Brain microvascular endothelial cell (primary cell): ENCODE measurements around the gene SCNN1B.

Source experiments
- DNase-seq: peaks from one replicate; pipeline ENCODE4 v3.0.0-alpha.2; 2020
- H3K27ac ChIP-seq: fragments of 250-450 bp; sonication (Bioruptor Pico); 2 replicates; pipeline ENCODE4 v1.5.1; 2020; ENCODE audit warnings: mild to moderate bottlenecking, moderate library complexity
- H3K27me3 ChIP-seq: fragments of 250-450 bp; sonication (Bioruptor Pico); replicated peaks from 2 replicates; pipeline ENCODE4 v1.5.1; 2020; ENCODE audit warnings: mild to moderate bottlenecking
- H3K36me3 ChIP-seq: fragments of 250-450 bp; sonication (Bioruptor Pico); replicated peaks from 2 replicates; pipeline ENCODE4 v1.5.1; 2020; ENCODE audit warnings: mild to moderate bottlenecking
- H3K4me3 ChIP-seq: 2 replicates; pipeline ENCODE4 v1.5.1; 2011; ENCODE audit warnings: low read depth, mild to moderate bottlenecking, control low read depth, low read length, moderate library complexity
- in situ Hi-C: cut with HindIII; loops from 2 replicates; pipeline ENCODE4 v1.10.0; 2017; ENCODE audit warnings: low sequenced_read_pairs, low pct_ligation_motif_present
- TF ChIP-seq, protein P1 (sequence below): IDR thresholded peaks from 2 replicates; pipeline ENCODE4 v1.5.1; 2011; ENCODE audit warnings: low read depth, mild to moderate bottlenecking, moderate library complexity, low read length, control low read depth, inconsistent platforms; ENCODE audit errors: missing control alignments

Gene SCNN1B

GRCh38 chr16:23409522-23409921 is 107.4 kb downstream of the SCNN1B start:
- Histone ChIP-seq H3K36me3 (peaks cover 52% of the 10 kb centered on the region), H3K4me3 (no peak overlapping the region), H3K27ac (no peak overlapping the region), H3K27me3 (no peaks in the 10 kb centered on the region)
- DNase-seq: no peak
- in situ Hi-C loops: no loop called here
- TF ChIP-seq, protein P1, sequence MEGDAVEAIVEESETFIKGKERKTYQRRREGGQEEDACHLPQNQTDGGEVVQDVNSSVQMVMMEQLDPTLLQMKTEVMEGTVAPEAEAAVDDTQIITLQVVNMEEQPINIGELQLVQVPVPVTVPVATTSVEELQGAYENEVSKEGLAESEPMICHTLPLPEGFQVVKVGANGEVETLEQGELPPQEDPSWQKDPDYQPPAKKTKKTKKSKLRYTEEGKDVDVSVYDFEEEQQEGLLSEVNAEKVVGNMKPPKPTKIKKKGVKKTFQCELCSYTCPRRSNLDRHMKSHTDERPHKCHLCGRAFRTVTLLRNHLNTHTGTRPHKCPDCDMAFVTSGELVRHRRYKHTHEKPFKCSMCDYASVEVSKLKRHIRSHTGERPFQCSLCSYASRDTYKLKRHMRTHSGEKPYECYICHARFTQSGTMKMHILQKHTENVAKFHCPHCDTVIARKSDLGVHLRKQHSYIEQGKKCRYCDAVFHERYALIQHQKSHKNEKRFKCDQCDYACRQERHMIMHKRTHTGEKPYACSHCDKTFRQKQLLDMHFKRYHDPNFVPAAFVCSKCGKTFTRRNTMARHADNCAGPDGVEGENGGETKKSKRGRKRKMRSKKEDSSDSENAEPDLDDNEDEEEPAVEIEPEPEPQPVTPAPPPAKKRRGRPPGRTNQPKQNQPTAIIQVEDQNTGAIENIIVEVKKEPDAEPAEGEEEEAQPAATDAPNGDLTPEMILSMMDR: no peak

DNA sequence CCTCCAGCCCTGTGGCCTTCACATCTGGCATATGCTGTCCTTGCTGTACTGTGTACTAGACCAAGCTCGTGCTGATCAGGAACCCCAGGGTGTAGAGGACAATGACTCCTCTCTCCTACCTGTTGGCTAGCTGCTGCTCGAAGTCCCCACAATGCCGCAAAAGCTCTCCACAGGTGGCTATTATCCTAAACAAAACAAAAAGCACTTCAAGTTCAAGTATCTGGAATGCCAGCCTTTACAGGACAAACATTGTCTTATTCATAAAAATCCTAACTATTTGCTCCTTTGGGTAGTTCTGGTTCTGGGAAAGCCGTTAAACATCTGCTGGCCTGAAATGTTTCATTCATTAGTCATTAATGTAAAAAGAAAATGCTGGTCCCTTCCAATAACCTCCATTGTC is 108.1 kb downstream of the SCNN1B start:
- Histone ChIP-seq H3K27me3 (no peaks in the 10 kb centered on the region), H3K4me3 (no peak overlapping the region), H3K36me3 (peaks cover 50% of the 10 kb centered on the region), H3K27ac (no peak overlapping the region)
- DNase-seq: no peak
- TF ChIP-seq, protein P1: no peak
- in situ Hi-C loops: no loop called here

GRCh38 chr16:23414731-23415130 is 112.6 kb downstream of the SCNN1B start:
- H3K27me3 ChIP-seq: no peaks in the 10 kb centered on the region
- no peak overlapping the region for H3K27ac ChIP-seq
- H3K4me3 ChIP-seq: no peak overlapping the region
- TF ChIP-seq, protein P1: no peak
- peaks cover 45% of the 10 kb centered on the region for H3K36me3 ChIP-seq
- in situ Hi-C loops: no loop called here
- no peak for DNase-seq

DNA sequence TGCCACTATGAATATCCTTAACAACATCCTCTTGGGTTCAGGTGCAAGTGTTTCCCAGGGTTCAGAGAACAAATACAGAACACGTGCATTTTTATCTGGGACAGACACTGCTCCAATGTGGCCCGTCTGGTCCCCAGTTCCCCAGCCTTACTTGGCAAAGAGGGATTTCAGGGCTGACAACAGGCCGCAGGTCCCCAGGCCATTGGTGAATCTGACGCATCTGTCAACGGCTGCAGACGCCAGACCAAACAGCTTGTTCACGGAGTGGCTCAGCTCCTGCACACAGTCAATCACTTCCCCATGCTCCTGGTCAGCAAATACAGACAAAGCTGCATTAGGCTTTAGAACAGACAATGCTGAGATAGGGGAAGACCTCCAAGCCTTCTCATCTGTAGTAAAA is 114.7 kb downstream of the SCNN1B start:
- H3K27ac ChIP-seq: no peak overlapping the region
- TF ChIP-seq, protein P1: no peak
- no peaks in the 10 kb centered on the region for H3K27me3 ChIP-seq
- no peak overlapping the region for H3K4me3 ChIP-seq
- peaks cover 36% of the 10 kb centered on the region for H3K36me3 ChIP-seq
- in situ Hi-C loops: no loop called here
- no peak for DNase-seq

GRCh38 chr16:23420011-23420410 is 117.9 kb downstream of the SCNN1B start:
- TF ChIP-seq, protein P1: no peak
- H3K27me3 ChIP-seq: no peaks in the 10 kb centered on the region
- no peak overlapping the region for H3K27ac ChIP-seq
- H3K36me3 ChIP-seq: peaks cover 14% of the 10 kb centered on the region
- in situ Hi-C loops: no loop called here
- peak; percentile 29 for DNase-seq
- H3K4me3 ChIP-seq: no peak overlapping the region

DNA sequence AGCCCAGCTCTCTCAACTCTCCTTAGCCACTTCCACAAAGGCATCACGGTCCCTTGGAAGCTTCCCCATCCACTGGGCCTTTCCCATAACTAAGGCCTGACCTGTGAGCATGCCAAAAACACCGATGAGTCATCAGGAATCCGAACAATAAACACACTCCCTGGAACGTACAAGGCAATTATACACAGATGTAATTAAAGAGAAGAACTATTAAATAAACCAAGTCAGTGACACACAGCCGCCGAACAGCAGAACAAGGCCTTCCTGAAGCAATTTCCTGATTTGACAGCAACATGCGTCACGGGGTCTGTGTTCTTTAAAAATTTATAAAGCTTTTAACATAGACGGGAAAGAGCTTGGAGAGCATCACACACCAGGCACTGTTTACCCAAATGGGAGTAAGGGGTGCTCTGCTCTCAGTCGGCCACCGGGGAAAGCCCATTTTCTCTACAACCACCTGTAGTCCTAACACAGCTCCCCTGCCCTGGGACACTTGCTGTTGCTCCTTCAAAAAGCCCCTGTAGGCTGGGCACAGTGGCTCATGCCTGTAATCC is 121.5 kb downstream of the SCNN1B start:
- no peaks in the 10 kb centered on the region for H3K27me3 ChIP-seq
- DNase-seq: peak; percentile 81
- no peaks in the 10 kb centered on the region for H3K36me3 ChIP-seq
- TF ChIP-seq, protein P1: peak; percentile 7
- H3K4me3 ChIP-seq: no peak overlapping the region
- peak overlapping the region; percentile 21 for H3K27ac ChIP-seq
- in situ Hi-C loops: no loop called here
